NB4 (cell line): ENCODE data around the gene MARS1.

Experiments used
- MYC ChIP-seq: IDR thresholded peaks from 2 replicates; pipeline ENCODE4 v1.6.1; 2011; ENCODE audit warnings: low read depth, low read length
- POLR2A ChIP-seq: IDR thresholded peaks from 2 replicates; pipeline ENCODE4 v1.6.1; 2011; ENCODE audit warnings: mild to moderate bottlenecking; ENCODE audit not compliant: insufficient read length; ENCODE audit errors: extremely low read depth
- TF ChIP-seq, protein P1 (sequence below): IDR thresholded peaks from one replicate; pipeline ENCODE4 v1.5.1; 2012; ENCODE audit warnings: low read depth, low read length
- TF ChIP-seq, protein P2 (sequence below): IDR thresholded peaks from 2 replicates; pipeline ENCODE4 v1.6.1; 2011; ENCODE audit warnings: low read depth, low read length

DNA sequence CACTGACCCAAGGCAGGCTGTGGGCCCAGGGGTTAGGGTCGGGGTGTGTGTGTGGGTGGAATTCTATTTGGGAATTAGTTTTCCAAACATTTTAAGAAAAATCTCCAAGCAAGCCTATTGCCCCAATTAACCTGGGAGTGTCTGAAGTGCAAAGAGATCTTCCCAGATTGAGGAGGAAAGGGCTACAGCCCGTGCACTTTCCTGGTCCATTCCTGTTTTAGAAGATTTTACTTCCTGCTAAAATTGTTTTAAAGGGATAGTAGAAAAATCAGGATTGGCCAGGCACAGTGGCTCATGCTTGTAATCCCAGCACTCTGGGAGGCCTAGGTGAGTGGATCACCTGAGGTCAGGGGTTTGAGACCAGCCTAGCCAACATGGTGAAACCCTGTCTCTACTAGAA lies 53.8 kb downstream of the MARS1 start:
- TF ChIP-seq, protein P1, sequence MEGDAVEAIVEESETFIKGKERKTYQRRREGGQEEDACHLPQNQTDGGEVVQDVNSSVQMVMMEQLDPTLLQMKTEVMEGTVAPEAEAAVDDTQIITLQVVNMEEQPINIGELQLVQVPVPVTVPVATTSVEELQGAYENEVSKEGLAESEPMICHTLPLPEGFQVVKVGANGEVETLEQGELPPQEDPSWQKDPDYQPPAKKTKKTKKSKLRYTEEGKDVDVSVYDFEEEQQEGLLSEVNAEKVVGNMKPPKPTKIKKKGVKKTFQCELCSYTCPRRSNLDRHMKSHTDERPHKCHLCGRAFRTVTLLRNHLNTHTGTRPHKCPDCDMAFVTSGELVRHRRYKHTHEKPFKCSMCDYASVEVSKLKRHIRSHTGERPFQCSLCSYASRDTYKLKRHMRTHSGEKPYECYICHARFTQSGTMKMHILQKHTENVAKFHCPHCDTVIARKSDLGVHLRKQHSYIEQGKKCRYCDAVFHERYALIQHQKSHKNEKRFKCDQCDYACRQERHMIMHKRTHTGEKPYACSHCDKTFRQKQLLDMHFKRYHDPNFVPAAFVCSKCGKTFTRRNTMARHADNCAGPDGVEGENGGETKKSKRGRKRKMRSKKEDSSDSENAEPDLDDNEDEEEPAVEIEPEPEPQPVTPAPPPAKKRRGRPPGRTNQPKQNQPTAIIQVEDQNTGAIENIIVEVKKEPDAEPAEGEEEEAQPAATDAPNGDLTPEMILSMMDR, result no peak
- TF ChIP-seq POLR2A (no peak), MYC (no peak)
- TF ChIP-seq, protein P2, sequence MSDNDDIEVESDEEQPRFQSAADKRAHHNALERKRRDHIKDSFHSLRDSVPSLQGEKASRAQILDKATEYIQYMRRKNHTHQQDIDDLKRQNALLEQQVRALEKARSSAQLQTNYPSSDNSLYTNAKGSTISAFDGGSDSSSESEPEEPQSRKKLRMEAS, result no peak
